NCI-H1694 treated with DMSO at 0.1 percent for 48 hours (cell line): ENCODE data around the gene POU2AF3.
A peak's percentile ranks its signal among the peaks of the same experiment; 100 is the strongest.
"Not testable (repeated sequence)": the region's sequence is repeated elsewhere in the genome, so short reads cannot be mapped to it uniquely, and the experiment has no call there.

ENCODE experiments used
- DNase-seq: peaks from one replicate; lab custom pipeline; 2025; lab: John Stamatoyannopoulos, UW

The POU2AF3 gene

GRCh38 chr11:111301004-111301841 lies 2.9 kb downstream of the POU2AF3 start:
- DNase-seq: peak; percentile 66

DNA sequence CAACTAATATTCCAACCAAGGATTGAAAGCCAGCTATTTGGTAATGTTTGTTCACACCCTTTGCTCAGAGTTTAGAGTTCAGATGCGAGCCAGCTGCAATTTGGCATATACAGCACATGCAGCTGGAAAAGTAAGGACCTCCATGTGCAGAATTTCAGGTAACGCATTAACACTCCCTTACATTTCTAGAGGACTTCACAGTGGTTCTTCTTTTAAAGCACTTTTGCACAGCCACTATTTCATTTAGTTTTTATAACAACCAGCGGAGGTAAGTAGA lies 3.4 kb downstream of the POU2AF3 start:
- no peak for DNase-seq

GRCh38 chr11:111302298-111302697 lies 4.0 kb downstream of the POU2AF3 start:
- no peak for DNase-seq

GRCh38 chr11:111303461-111303860 lies 5.1 kb downstream of the POU2AF3 start:
- peak; percentile 23 for DNase-seq

DNA sequence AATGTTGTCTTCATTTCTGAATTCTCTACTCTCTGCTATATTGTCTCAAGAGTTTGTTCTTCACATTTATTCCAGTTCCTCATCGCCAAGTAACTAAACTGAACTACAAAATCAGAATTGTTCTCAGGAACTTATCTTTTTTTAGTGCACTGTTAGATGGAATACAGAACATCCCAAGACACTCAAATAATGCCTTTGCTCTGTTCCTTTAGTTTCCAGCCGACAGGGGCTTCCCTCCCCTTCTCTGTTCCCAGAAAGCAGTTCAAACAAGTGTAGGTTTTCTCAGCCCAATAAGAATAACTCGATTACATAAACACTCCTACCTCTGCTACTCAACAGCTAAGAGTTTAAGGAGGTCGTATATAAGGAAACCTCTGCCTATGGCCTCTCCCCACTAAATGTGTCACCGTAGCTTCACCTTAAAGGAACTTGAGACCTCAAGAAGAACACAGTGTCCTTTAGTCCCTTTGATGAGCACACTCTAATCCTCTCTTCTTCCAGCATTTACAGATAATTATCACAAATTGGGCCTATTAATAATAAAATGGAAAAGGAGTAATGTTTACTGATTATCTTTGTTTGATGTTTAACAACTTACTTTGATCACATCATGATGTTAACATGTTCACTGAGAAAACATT lies 6.9 kb downstream of the POU2AF3 start:
- no peak for DNase-seq

GRCh38 chr11:111305876-111306275 lies 7.5 kb downstream of the POU2AF3 start:
- no peak for DNase-seq

GRCh38 chr11:111306321-111306720 lies 8.0 kb downstream of the POU2AF3 start:
- no peak for DNase-seq

GRCh38 chr11:111307472-111308108 lies 9.2 kb downstream of the POU2AF3 start:
- no peak for DNase-seq

DNA sequence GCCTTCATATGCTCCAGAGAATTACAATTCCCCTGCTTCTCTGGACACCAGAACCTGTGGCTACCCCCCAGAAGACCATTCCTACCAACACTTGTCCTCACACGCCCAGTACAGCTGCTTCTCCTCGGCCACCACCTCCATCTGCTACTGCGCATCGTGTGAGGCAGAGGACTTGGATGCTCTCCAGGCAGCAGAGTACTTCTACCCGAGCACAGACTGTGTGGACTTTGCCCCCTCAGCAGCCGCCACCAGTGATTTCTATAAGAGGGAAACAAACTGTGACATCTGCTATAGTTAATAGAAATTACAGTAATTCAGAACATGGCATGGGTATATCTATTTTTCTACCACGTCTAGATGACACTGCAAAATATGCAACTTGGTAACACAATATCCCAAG lies 9.8 kb downstream of the POU2AF3 start:
- peak; percentile 86 for DNase-seq

DNA sequence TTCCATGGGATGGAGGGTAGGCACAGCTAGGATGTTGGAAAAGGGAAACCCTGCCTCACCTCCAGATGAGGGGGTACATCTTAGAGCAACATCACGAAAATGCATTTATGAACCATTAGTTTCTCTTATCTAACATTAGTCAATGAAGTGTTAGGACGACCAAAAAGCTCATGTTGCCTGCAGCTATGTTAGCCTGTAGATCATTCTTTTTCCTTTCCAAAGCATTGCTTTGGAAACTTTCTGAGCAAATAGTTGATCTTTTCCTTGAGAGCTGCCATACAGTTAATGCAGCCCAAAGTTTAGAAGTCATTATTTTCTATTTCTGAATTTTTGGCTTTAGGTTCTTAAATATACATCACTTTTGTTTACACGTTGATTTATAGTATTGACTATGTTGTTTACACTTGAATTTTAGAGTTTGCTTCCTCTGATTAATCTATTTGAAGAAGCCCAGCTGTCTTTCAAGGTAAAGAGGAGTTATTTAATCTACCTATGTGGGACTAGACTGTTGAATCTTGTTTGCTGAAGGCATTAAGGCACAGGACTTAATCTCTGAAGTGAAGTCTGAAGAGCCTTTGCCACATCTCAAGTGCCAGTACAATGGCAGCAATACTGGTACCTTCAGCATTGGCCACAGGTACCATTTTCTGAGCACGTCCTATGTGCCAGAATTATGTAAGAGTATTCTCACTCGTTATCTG lies 11.0 kb downstream of the POU2AF3 start:
- no peak for DNase-seq

DNA sequence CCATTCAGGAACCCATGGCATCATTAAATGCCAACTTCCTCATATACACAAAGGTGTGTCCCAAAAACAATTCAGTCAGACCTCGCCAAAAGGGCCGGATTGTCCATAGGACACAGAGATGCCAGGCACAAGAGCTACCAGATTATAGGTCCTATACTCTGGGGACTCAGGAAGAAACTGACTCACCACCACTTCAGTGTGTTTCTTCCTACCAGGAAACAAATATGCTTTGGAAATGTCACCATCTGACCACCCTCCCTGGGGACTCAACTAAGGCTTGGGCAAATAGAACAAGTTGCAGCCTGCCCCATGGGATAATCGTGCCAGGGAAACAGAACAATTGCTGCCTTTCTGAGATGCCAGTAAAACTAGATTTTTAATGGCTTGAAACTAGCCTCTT lies 11.7 kb downstream of the POU2AF3 start:
- peak; percentile 24 for DNase-seq

GRCh38 chr11:111310723-111311122 lies 12.4 kb downstream of the POU2AF3 start:
- DNase-seq: peak; percentile 6

- no peak for DNase-seq
Observed at GRCh38 chr11:111312076-111312475, 13.7 kb downstream of the POU2AF3 start.

DNA sequence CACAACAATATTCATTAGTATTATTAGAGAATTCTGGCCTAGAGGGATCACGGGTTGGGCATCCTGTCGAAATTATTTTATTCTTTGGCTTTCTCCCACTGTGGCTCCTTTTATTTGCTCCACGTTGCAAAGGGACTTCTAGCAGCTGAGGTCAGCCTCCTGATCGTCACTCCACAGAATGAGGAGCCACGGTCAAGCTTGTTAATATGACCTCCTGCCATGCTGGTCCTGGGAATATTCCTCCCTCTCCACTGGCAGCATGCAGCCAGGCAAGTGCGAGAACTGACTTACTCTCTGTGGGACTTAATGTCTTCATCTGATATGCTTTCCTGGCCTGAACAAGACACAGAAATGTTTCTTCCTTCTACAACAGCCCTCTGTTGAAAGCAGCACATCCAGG lies 20.9 kb downstream of the POU2AF3 start:
- no peak for DNase-seq

GRCh38 chr11:111320199-111320598 lies 21.9 kb downstream of the POU2AF3 start:
- not testable (repeated sequence) for DNase-seq

- DNase-seq: no peak
Observed at GRCh38 chr11:111320728-111321568, 22.6 kb downstream of the POU2AF3 start.

GRCh38 chr11:111322534-111322933 lies 24.2 kb downstream of the POU2AF3 start:
- DNase-seq: no peak

- DNase-seq: no peak
Observed at GRCh38 chr11:111324277-111324720, 26.0 kb downstream of the POU2AF3 start.

- no peak for DNase-seq
Observed at GRCh38 chr11:111325259-111325658, 26.9 kb downstream of the POU2AF3 start.

DNA sequence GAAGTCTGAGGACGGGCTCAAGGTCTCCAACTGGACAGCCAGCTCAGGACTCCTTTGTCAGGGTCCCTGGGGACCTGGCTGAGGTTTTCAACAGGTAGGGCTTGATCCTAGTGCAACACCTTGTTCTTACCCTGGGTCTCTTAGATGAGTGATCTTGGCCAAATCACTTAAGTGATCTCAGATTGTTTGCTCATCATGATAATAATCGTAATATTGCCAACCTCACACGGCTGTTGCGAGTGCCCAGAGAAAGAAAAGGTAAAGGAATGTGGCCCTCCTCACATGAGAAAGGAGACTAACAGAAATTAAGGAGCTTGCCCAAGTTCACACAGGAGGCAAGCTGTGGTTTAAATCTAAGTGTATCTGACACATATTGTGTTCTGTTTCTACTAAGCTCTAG lies 28.5 kb downstream of the POU2AF3 start:
- no peak for DNase-seq

GRCh38 chr11:111327908-111328624 lies 29.7 kb downstream of the POU2AF3 start:
- DNase-seq: no peak
